ENCODE measurements around the gene LPGAT1.

- TF ChIP-seq EZH2phosphoT487 (IDR thresholded peaks at IDR 0.05; ENCODE audit: low read depth) = no peak
- TF ChIP-seq, protein P1, sequence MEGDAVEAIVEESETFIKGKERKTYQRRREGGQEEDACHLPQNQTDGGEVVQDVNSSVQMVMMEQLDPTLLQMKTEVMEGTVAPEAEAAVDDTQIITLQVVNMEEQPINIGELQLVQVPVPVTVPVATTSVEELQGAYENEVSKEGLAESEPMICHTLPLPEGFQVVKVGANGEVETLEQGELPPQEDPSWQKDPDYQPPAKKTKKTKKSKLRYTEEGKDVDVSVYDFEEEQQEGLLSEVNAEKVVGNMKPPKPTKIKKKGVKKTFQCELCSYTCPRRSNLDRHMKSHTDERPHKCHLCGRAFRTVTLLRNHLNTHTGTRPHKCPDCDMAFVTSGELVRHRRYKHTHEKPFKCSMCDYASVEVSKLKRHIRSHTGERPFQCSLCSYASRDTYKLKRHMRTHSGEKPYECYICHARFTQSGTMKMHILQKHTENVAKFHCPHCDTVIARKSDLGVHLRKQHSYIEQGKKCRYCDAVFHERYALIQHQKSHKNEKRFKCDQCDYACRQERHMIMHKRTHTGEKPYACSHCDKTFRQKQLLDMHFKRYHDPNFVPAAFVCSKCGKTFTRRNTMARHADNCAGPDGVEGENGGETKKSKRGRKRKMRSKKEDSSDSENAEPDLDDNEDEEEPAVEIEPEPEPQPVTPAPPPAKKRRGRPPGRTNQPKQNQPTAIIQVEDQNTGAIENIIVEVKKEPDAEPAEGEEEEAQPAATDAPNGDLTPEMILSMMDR (IDR thresholded peaks at IDR 0.05; ENCODE audit: low read depth, low read length) = no peak
These were observed 98.9 kb downstream of the LPGAT1 start for GRCh38 chr1:211731456-211732292.

Measured in OCI-LY3 (cell line).